Right atrium auricular region (tissue), 2 donors: Measurements from ENCODE around the gene RTL10. TPM values are rescaled to one million over a fixed set of nuclear protein-coding genes. Genes with fewer than 3 reads are reported as not detected.

Source experiments
- DNase-seq: peaks from one replicate; pipeline ENCODE4 v3.0.0-alpha.2; 2019; ENCODE audit warnings: low spot score
- H3K27ac ChIP-seq, 2 donors: fragments of 200-600 bp; sonication (generic); 1 replicate in 1 of 2; 2 replicates in 1 of 2; pipeline ENCODE4 v1.5.1; 2016 to 2019
- H3K27me3 ChIP-seq, 2 donors: fragments of 200-600 bp; sonication (generic); one replicate each; pipeline versions ENCODE4 v1.5.1 to v1.6.0; 2017 to 2019
- H3K36me3 ChIP-seq: fragments of 200-600 bp; sonication (generic); one replicate; pipeline ENCODE4 v1.5.1; 2016
- H3K4me1 ChIP-seq, 2 donors: fragments of 200-600 bp; sonication (generic); one replicate each; pipeline versions ENCODE4 v1.5.1 to v1.6.0; 2017 to 2019
- H3K4me3 ChIP-seq, 2 donors: fragments of 200-600 bp; sonication (generic); 1 replicate in 1 of 2; 2 replicates in 1 of 2; pipeline ENCODE4 v1.5.1; 2017 to 2019; ENCODE audit warnings: mild to moderate bottlenecking in 1 of 2, moderate library complexity in 1 of 2
- H3K9me3 ChIP-seq, 2 donors: fragments of 200-600 bp; sonication (generic); one replicate each; pipeline ENCODE4 v1.5.1; 2019
- total RNA-seq, 2 donors: library from RNA; depleted of rRNA; stranded (reverse); fragments of >200 nt; gene quantifications; one replicate each; pipeline ENCODE4 v1.1.0, GENCODE V29; 2016
- TF ChIP-seq, protein P1 (sequence below), 2 donors: fragments of 200-600 bp; sonication (generic); IDR thresholded peaks; one replicate each; pipeline ENCODE4 v1.5.1; 2019; ENCODE audit warnings: antibody characterized with exemption in 2 of 2

Gene RTL10
- total RNA-seq, 2 donors from 2014 or later = 7.9 to 8.1 TPM

DNA sequence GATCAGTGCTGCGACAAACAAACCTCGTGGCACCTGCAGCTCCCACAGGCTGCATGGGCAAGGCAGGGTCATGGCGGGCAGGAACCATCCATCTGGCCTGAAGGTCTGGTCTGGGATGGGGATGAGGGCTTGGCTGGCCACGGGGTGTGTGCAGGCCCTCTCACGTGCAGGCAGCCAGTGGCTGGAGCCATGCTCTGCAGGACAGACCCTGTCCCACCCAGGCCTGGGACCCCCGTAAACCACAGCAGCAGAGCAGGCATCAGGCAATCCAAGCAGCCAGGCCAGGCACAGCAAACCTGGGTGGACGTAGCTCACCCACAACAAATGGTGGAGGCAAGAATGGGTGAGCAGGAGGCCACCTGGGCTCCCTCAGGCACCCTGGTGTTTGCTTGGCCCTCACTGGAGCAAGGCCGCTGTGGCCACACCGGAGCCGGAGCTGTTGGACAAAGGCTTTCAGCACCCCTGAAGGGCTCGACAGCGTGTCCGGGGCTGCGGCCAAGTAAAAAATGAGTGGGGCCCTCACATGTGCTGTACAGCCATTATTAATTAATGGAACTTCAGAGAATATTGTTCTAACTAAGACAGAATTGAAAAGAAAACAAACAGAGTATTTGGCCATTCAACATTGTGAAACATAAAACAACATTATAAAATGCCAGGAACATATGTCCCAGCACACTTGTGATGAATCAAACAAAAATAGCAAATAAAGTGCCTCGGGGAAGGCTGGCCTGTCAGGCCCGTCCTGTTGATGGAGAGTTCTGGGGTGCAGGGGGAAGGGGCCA lies 24.0 kb upstream of the RTL10 start:
- Histone ChIP-seq H3K9me3 (no peaks in the 10 kb centered on the region), H3K36me3 (peaks cover 10% of the 10 kb centered on the region), H3K4me3 (no peak overlapping the region), H3K27me3 (no peaks in the 10 kb centered on the region), H3K27ac (no peak overlapping the region), H3K4me1 (peaks cover 0 to 49% of the 10 kb centered on the region in 2 donors)
- TF ChIP-seq, protein P1, sequence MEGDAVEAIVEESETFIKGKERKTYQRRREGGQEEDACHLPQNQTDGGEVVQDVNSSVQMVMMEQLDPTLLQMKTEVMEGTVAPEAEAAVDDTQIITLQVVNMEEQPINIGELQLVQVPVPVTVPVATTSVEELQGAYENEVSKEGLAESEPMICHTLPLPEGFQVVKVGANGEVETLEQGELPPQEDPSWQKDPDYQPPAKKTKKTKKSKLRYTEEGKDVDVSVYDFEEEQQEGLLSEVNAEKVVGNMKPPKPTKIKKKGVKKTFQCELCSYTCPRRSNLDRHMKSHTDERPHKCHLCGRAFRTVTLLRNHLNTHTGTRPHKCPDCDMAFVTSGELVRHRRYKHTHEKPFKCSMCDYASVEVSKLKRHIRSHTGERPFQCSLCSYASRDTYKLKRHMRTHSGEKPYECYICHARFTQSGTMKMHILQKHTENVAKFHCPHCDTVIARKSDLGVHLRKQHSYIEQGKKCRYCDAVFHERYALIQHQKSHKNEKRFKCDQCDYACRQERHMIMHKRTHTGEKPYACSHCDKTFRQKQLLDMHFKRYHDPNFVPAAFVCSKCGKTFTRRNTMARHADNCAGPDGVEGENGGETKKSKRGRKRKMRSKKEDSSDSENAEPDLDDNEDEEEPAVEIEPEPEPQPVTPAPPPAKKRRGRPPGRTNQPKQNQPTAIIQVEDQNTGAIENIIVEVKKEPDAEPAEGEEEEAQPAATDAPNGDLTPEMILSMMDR (IDR thresholded peaks at IDR 0.05) = no peak
- DNase-seq = no peak

DNA sequence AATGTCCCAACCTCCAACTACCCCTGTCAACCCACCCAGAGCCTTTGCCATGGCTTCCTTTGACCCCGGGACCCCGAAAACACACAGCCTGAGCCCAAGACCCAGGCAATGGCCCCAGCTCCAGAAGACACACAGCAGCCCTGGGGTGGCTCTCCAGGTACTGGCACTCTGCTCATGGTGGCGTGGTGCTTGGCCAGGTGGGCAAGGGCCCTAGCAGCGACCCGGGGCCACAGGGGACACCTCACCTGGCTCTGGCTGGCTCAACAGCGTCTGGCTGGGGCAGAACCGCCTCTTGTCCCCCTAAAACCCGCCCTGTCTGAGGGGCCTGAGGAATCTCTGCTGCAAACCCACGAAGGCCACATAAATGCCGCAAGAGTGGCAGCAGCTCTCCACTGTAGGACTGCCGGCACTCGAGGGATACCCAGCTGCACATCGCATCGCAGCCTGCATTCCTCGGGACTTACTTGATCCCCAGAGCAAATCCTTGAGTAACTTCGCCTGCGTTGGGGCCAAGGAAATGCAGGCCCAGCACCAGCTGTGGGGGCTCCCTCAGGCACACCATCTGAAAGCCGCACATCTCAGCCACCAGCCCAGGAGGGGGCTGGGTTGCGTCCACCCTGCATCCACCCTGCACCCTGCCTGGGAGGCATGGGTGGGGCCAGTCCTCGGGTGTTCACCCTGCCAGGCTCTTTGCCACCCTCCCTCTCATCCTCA lies 23.1 kb upstream of the RTL10 start:
- H3K4me1 ChIP-seq = peaks cover 0 to 50% of the 10 kb centered on the region in 2 donors
- no peak overlapping the region for H3K4me3 ChIP-seq
- no peaks in the 10 kb centered on the region for H3K27me3 ChIP-seq
- no peaks in the 10 kb centered on the region for H3K9me3 ChIP-seq
- TF ChIP-seq, protein P1 (IDR thresholded peaks at IDR 0.05) = no peak
- peaks cover 5% of the 10 kb centered on the region for H3K36me3 ChIP-seq
- H3K27ac ChIP-seq = no peak overlapping the region
- DNase-seq = no peak

DNA sequence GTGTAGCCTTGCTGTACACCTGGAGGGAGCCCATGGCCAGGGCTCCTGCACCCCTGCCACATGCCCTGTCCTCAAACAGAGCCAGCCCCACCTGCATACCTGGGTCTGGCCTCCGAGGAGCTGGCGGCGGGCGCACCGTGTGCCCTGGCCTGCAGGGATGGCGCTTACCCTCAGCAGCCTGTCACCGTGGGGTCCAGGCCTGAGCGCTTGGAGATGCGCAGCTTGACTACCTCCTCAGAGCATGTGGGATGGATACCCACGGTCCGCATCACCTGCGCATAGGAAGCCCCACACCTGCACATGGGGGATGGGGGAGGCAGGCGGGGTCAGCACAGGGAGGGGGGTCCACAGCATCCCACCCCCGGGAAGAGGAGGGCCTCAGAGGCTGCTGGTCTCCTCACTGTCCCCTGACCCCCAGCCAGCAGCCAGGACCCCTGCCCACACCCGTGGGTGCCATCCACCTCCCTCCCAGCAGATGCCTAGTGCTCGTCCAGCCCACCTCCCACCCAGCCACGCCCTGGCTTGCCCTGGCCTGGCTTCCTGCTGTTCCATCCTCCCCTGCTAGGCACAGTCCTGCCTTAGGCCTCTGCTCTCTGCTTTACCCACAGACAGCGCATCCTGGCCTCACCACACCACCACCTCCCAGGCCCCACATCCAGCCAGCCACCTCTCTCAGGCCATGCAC lies 22.4 kb upstream of the RTL10 start:
- no peaks in the 10 kb centered on the region for H3K9me3 ChIP-seq
- peaks cover 4% of the 10 kb centered on the region for H3K36me3 ChIP-seq
- H3K27ac ChIP-seq = no peak overlapping the region
- no peak for DNase-seq
- TF ChIP-seq, protein P1 (IDR thresholded peaks at IDR 0.05) = no peak
- H3K27me3 ChIP-seq = no peaks in the 10 kb centered on the region
- no peak overlapping the region for H3K4me3 ChIP-seq
- H3K4me1 ChIP-seq = peaks cover 0 to 44% of the 10 kb centered on the region in 2 donors

DNA sequence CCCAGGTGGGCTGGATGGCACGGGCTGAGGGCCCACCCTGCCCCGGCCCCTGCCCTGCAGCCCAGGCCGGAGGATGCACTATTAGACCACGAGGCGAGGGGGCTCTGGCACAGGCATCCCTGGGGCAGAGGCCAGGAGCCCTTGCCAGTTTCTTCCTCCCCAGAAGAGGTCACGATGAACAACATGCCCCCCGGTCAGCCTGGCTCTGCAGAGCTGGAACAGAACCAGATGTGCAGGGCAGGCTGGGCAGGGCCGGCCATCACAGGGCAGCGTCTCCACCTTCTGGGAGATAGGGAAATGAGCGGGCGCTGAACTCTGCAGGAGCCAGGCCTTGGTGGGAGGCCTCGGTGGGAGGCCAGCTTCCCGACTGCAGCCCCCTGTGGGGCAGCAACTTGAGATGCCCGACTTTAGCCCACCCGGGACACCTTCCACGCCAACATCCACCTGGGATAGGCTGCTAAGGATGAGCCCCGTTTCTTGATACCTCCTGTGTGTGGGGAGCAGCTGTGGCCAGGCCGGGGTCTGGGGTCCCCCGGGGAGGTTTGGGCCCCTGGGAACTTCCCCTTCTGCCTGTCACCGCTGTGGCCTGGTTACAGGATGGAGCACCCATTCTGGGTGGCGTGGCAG lies 21.8 kb upstream of the RTL10 start:
- no peak for DNase-seq
- H3K4me3 ChIP-seq = no peak overlapping the region
- no peaks in the 10 kb centered on the region for H3K27me3 ChIP-seq
- peaks cover 4% of the 10 kb centered on the region for H3K36me3 ChIP-seq
- H3K9me3 ChIP-seq = no peaks in the 10 kb centered on the region
- H3K4me1 ChIP-seq = peaks cover 0 to 37% of the 10 kb centered on the region in 2 donors
- TF ChIP-seq, protein P1 (IDR thresholded peaks at IDR 0.05) = no peak
- H3K27ac ChIP-seq = no peak overlapping the region

DNA sequence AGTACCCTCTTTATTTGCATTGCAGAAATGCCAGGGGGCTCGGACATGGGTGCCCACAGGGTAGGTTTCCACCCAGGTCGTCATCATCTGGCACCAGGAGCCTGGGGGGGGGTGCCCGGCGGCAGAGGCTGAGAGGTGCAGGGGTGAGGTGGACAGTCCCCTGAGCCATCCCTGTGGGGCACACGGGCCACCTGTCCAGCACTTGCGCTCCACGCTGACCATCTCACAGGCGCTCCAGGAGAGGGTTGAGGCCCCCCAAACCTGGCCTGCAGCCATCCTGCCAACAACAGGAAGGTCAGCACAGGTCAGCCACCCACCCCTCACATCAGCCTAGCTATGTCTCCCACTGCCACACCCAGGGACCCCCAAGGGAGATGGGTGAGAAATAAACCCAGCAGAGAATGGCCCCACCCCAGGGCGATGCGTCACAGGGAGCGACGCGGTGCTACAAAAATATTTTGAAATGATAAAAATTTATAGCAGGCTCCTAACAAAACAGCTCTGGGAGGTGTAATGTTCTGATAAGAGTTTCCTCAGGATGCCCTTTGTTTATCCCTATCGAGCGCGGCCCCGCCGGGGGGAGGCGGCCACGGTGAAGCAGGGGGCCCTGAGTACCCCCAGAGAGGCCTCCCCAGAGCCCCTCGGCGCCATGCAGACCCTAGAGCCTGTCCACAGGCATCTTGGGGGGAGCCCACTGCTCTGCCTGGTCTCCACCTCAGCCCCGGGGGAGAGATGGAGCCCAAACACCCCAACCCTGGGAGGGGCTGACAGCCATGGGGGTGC lies 21.0 kb upstream of the RTL10 start:
- Histone ChIP-seq H3K27me3 (no peaks in the 10 kb centered on the region), H3K27ac (no peak overlapping the region), H3K9me3 (no peaks in the 10 kb centered on the region), H3K4me1 (peaks cover 0 to 30% of the 10 kb centered on the region in 2 donors), H3K4me3 (no peak overlapping the region), H3K36me3 (peaks cover 4% of the 10 kb centered on the region)
- DNase-seq = no peak
- TF ChIP-seq, protein P1 (IDR thresholded peaks at IDR 0.05) = no peak
